Measurements from ENCODE around the gene CARMIL3.
A peak's percentile ranks its signal among the peaks of the same experiment; 100 is the strongest.
"Not testable (repeated sequence)": the region's sequence is repeated elsewhere in the genome, so short reads cannot be mapped to it uniquely, and the experiment has no call there.

CARMIL3 gene

GRCh38 chr14:24051789-24052655 lies at the start of gene CARMIL3:
Gene CARMIL3, plus strand, starts transcription at chr14:24052009. Its CDS starts 145 bp downstream, at chr14:24052154.
- DNase-seq = peak; percentile 76

GRCh38 chr14:24006471-24006816 lies 45.4 kb upstream of the CARMIL3 start:
- not testable (repeated sequence) for DNase-seq

- DNase-seq = peak; percentile 44
Measured at GRCh38 chr14:24006817-24007652, 44.8 kb upstream of the CARMIL3 start.

- DNase-seq = no peak
Measured at GRCh38 chr14:24011051-24011450, 40.8 kb upstream of the CARMIL3 start.

GRCh38 chr14:24012726-24013273 lies 39.0 kb upstream of the CARMIL3 start:
- not testable (repeated sequence) for DNase-seq

GRCh38 chr14:24013654-24014514 lies 37.9 kb upstream of the CARMIL3 start:
- DNase-seq = peak; percentile 79

- not testable (repeated sequence) for DNase-seq
Measured at GRCh38 chr14:24015745-24016144, 36.1 kb upstream of the CARMIL3 start.

GRCh38 chr14:24018978-24019377 lies 32.8 kb upstream of the CARMIL3 start:
- not testable (repeated sequence) for DNase-seq

- DNase-seq = not testable (repeated sequence)
Measured at GRCh38 chr14:24019944-24020343, 31.9 kb upstream of the CARMIL3 start.

GRCh38 chr14:24020520-24020919 lies 31.3 kb upstream of the CARMIL3 start:
- DNase-seq = not testable (repeated sequence)

GRCh38 chr14:24024939-24025418 lies 26.8 kb upstream of the CARMIL3 start:
- DNase-seq = not testable (repeated sequence)

GRCh38 chr14:24029687-24030086 lies 22.1 kb upstream of the CARMIL3 start:
- not testable (repeated sequence) for DNase-seq

GRCh38 chr14:24031331-24031730 lies 20.5 kb upstream of the CARMIL3 start:
- not testable (repeated sequence) for DNase-seq

- no peak for DNase-seq
Measured at GRCh38 chr14:24032727-24033418, 18.9 kb upstream of the CARMIL3 start.

GRCh38 chr14:24035769-24036168 lies 16.0 kb upstream of the CARMIL3 start:
- DNase-seq = not testable (repeated sequence)

GRCh38 chr14:24036169-24036962 lies 15.4 kb upstream of the CARMIL3 start:
- peak; percentile 78 for DNase-seq

- not testable (repeated sequence) for DNase-seq
Measured at GRCh38 chr14:24036963-24037657, 14.7 kb upstream of the CARMIL3 start.

- DNase-seq = no peak
Measured at GRCh38 chr14:24037658-24038037, 14.2 kb upstream of the CARMIL3 start.

- no peak for DNase-seq
Measured at GRCh38 chr14:24038686-24039085, 13.1 kb upstream of the CARMIL3 start.

GRCh38 chr14:24040692-24041091 lies 11.1 kb upstream of the CARMIL3 start:
- DNase-seq = no peak

Data from NCI-H1105 treated with DMSO at 0.1 percent for 48 hours (cell line).